Measurements from ENCODE around the gene SPATS2. TPM values are rescaled to one million over a fixed set of nuclear protein-coding genes. Genes with fewer than 3 reads are reported as not detected.
"Not testable (repeated sequence)": the region's sequence is repeated elsewhere in the genome, so short reads cannot be mapped to it uniquely, and the experiment has no call there.

The SPATS2 gene
- total RNA-seq (2021; ENCODE audit: unreplicated experiment) (56.3 TPM), Bru-seq, nascent RNA (percentile 87 among the genes with signal in this experiment), BruChase-seq, experiment 1, labeled RNA remaining after a 2-hour chase (percentile 84 among the genes with signal in this experiment), BruChase-seq, experiment 2, labeled RNA remaining after a 6-hour chase (percentile 87 among the genes with signal in this experiment)
- 36.5 TPM for polyA plus RNA-seq (2012; ENCODE audit: insufficient read length)
- long read RNA-seq, transcript SPATS2-222 (14 exons, 2,993 nt), result minor isoform, 34 of 174 reads
- long read RNA-seq, transcript SPATS2-201 (13 exons, 3,158 nt), result major isoform, 46 of 174 reads
- long read RNA-seq, transcript SPATS2-213 (5 exons, 1,061 nt), result minor isoform, 19 of 174 reads
- long read RNA-seq, partial matches to known transcripts, result 42 of 174 reads
- long read RNA-seq, other reads (novel, unspliced or antisense), result 33 of 174 reads

GRCh38 chr12:49367381-49368239 lies at the start of gene SPATS2:
Gene SPATS2 (plus strand): TSS chr12:49367462. CDS start chr12:49461013, 93,551 bp downstream.
- peak; percentile 14 for ATAC-seq
- no peaks in the 10 kb centered on the region for H3K9me3 ChIP-seq (ENCODE audit: control insufficient read depth, insufficient read depth, low read depth, low read length)
- no peak for DNase-seq (ENCODE audit: low read depth, low spot score)
- in situ Hi-C loops (cut with HindIII; ENCODE audit: low pct_unique_long_range_greater_than_20kb, low sequenced_read_pairs), result loop anchor here (25.0 kb wide), 1 partner anchor 145 kb away; no protein-coding TSS in a partner anchor
- ChIA-PET CTCF (interaction anchor here (1.7 to 2.0 kb wide), 2 partner anchors 9 to 146 kb away, joined by 7 to 11 read pairs; no protein-coding TSS in a partner anchor), POLR2A (interaction anchor here (0.6 to 1.2 kb wide), 7 partner anchors 21 to 146 kb away, joined by 4 to 9 read pairs (median 5); partner anchors contain the start of gene TROAP)
- intact Hi-C loops (cut with micrococcal nuclease; ENCODE audit: unreplicated experiment), result no loop called here
- H3K27me3 ChIP-seq (ENCODE audit: control insufficient read depth, insufficient read depth, low read length), result no peaks in the 10 kb centered on the region
- TF ChIP-seq, protein P1, sequence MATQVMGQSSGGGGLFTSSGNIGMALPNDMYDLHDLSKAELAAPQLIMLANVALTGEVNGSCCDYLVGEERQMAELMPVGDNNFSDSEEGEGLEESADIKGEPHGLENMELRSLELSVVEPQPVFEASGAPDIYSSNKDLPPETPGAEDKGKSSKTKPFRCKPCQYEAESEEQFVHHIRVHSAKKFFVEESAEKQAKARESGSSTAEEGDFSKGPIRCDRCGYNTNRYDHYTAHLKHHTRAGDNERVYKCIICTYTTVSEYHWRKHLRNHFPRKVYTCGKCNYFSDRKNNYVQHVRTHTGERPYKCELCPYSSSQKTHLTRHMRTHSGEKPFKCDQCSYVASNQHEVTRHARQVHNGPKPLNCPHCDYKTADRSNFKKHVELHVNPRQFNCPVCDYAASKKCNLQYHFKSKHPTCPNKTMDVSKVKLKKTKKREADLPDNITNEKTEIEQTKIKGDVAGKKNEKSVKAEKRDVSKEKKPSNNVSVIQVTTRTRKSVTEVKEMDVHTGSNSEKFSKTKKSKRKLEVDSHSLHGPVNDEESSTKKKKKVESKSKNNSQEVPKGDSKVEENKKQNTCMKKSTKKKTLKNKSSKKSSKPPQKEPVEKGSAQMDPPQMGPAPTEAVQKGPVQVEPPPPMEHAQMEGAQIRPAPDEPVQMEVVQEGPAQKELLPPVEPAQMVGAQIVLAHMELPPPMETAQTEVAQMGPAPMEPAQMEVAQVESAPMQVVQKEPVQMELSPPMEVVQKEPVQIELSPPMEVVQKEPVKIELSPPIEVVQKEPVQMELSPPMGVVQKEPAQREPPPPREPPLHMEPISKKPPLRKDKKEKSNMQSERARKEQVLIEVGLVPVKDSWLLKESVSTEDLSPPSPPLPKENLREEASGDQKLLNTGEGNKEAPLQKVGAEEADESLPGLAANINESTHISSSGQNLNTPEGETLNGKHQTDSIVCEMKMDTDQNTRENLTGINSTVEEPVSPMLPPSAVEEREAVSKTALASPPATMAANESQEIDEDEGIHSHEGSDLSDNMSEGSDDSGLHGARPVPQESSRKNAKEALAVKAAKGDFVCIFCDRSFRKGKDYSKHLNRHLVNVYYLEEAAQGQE (IDR thresholded peaks at IDR 0.05; ENCODE audit: insufficient read depth in 1 of 2, low read depth in 2 of 2, low read length in 1 of 2), result no peak
- TF ChIP-seq SIN3A (IDR thresholded peaks at IDR 0.05; ENCODE audit: borderline replicate concordance, insufficient read depth, low read depth, low read length), result 0 out of 2 replicates have a peak, but pooled peaks have one; percentile 42
- H3K36me3 ChIP-seq (ENCODE audit: control insufficient read depth, insufficient read depth, low read length), result no peaks in the 10 kb centered on the region; the same call in 1 of the 2 replicates
- TSS peak; percentile 86 for BruUV-seq (replicated peaks)
- peak within 1 kb of the TSS; percentile 92 for H3K27ac ChIP-seq (ENCODE audit: low read length)
- peak within 1 kb of the TSS; percentile 78 to 82 for H3K4me3 ChIP-seq (ENCODE audit: low read depth in 2 of 2, low read length in 2 of 2)
- H3K4me1 ChIP-seq (ENCODE audit: control insufficient read depth, insufficient read depth, low read length), result peaks cover 18% of the 10 kb centered on the region

DNA sequence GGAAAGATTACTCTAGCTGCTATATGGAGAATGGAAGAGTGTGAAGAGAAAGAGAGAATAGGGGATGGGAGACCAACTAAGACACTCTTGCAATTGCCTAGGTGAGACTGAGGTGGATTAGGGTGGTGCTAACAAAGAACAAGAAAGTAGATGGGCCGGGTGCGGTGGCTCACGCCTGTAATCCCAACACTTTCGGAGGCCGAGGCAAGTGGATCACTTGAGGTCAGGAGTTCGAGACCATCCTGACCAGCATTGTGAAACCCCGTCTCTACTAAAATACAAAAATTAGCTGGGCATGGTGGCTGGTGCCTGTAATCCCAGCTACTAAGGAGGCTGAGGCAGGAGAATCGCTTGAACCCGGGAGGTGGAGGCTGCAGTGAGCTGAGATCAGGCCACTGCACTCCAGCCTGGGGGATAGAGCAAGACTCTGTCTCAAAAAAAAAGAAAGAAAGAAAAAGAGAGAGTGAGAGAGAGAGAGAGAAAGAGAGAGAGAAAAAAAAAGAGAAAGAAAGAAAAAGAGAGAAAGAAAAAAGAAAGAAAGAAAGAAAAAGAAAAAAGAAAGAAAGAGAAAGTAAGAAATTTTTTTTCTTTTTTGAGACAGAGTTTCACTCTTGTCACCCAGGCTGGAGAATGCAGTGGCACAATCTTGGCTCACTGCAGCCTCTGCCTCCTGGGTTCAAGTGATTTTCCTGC lies 46.7 kb upstream of the SPATS2 start:
- H3K36me3 ChIP-seq (ENCODE audit: control insufficient read depth, insufficient read depth, low read length); H3K9me3 ChIP-seq (ENCODE audit: control insufficient read depth, insufficient read depth, low read depth, low read length); H3K4me1 ChIP-seq (ENCODE audit: control insufficient read depth, insufficient read depth, low read length); POLR2A ChIA-PET; in situ Hi-C loops (cut with HindIII; ENCODE audit: low pct_unique_long_range_greater_than_20kb, low sequenced_read_pairs); H3K4me3 ChIP-seq (ENCODE audit: low read depth in 2 of 2, low read length in 2 of 2); ATAC-seq; BruUV-seq (replicated peaks); H3K27me3 ChIP-seq (ENCODE audit: control insufficient read depth, insufficient read depth, low read length); intact Hi-C loops (cut with micrococcal nuclease; ENCODE audit: unreplicated experiment); H3K27ac ChIP-seq (ENCODE audit: low read length); DNase-seq (ENCODE audit: low read depth, low spot score): not testable (repeated sequence)
- CTCF ChIA-PET, result interaction anchor here (0.6 kb wide), 1 partner anchor 17 kb away, joined by 9 read pairs; no protein-coding TSS in a partner anchor

- ChIA-PET POLR2A (interaction anchor here (0.5 kb wide), 1 partner anchor 45 kb away, joined by 5 read pairs; the partner anchor contains the start of gene SPATS2), CTCF (interaction anchor here (1.0 to 2.7 kb wide), 5 partner anchors 9 to 25 kb away, joined by 3 to 11 read pairs (median 3); no protein-coding TSS in a partner anchor)
- TSS peak; percentile 98 for BruUV-seq (replicated peaks)
- Histone ChIP-seq H3K4me3 (ENCODE audit: low read depth in 2 of 2, low read length in 2 of 2) (peak overlapping the region; percentile 82 to 98), H3K27ac (ENCODE audit: low read length) (peak overlapping the region; percentile 90), H3K4me1 (ENCODE audit: control insufficient read depth, insufficient read depth, low read length) (peaks cover 5% of the 10 kb centered on the region; the same call in 1 of the 2 replicates), H3K9me3 (ENCODE audit: control insufficient read depth, insufficient read depth, low read depth, low read length) (no peaks in the 10 kb centered on the region), H3K36me3 (ENCODE audit: control insufficient read depth, insufficient read depth, low read length) (peaks cover 9% of the 10 kb centered on the region), H3K27me3 (ENCODE audit: control insufficient read depth, insufficient read depth, low read length) (no peaks in the 10 kb centered on the region)
- TF ChIP-seq SIN3A (IDR thresholded peaks at IDR 0.05; ENCODE audit: borderline replicate concordance, insufficient read depth, low read depth, low read length), result no peak
- no peak for TF ChIP-seq POLR2AphosphoS5 (IDR thresholded peaks at IDR 0.05; ENCODE audit: low read depth, low read length)
- TF ChIP-seq, protein P1 (IDR thresholded peaks at IDR 0.05; ENCODE audit: insufficient read depth in 1 of 2, low read depth in 2 of 2, low read length in 1 of 2), result no peak
- no peak for TF ChIP-seq TCF7L2 (IDR thresholded peaks at IDR 0.05; ENCODE audit: low read depth, low read length)
- no peak for TF ChIP-seq CTCF (IDR thresholded peaks at IDR 0.05)
- DNase-seq (ENCODE audit: low read depth, low spot score) (no peak), ATAC-seq (no peak; the same call in 1 of the 2 replicates)
- in situ Hi-C loops (cut with HindIII; ENCODE audit: low pct_unique_long_range_greater_than_20kb, low sequenced_read_pairs) (no loop called here), intact Hi-C loops (cut with micrococcal nuclease; ENCODE audit: unreplicated experiment) (no loop called here)
Measured at GRCh38 chr12:49322367-49322707, 44.9 kb upstream of the SPATS2 start.

Measured in Panc1 (cell line).